Lower leg skin (tissue), 3 donors: ENCODE data around the gene GJD3.

Experiments
- POLR2A ChIP-seq, 2 donors: fragments of 450-650 bp; IDR thresholded peaks; one replicate each; pipeline ENCODE4 v1.6.1; 2016 to 2017; ENCODE audit warnings: antibody characterized with exemption in 2 of 2, mild to moderate bottlenecking in 1 of 2, moderate library complexity in 1 of 2
- TF ChIP-seq, protein P1 (sequence below), 3 donors: fragments of 450-650 bp; IDR thresholded peaks; one replicate each; pipeline ENCODE4 v1.5.1; 2016; ENCODE audit warnings: antibody characterized with exemption in 3 of 3, mild to moderate bottlenecking in 3 of 3, moderate library complexity in 2 of 3

DNA sequence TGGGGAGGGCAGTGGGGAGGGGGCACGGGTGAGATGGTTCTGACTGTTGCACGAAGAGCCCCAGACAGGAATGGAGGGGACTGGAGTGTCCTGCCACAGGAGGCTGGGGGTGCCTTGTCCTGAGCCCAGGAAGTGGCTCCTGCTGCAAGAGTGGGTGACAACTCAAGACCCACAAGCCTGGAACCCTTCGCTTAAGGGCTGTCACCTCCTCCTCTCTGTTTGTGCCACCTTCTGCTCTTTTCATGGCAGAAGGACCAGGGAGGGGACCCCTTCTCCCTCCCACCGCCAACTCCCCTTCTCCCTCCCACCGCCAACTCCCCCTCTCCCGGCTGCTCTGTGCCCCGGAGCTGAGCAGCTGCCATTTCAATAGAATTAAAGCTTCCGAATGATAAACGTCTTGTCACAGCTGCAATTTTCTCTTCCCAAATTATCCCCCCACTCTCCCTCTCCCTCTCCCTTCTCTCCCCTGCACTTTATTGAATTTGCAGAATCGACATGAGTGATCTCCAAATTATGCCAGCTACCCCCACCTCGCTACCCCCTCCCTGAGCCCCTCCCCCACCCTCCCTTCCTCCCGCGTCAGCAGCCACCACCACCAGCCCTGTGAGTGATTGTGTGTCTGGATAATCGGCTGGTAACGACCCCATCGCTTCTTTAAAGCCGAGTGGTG is 13.7 kb downstream of the GJD3 start:
- no peak for TF ChIP-seq POLR2A (IDR thresholded peaks at IDR 0.05)
- TF ChIP-seq, protein P1, sequence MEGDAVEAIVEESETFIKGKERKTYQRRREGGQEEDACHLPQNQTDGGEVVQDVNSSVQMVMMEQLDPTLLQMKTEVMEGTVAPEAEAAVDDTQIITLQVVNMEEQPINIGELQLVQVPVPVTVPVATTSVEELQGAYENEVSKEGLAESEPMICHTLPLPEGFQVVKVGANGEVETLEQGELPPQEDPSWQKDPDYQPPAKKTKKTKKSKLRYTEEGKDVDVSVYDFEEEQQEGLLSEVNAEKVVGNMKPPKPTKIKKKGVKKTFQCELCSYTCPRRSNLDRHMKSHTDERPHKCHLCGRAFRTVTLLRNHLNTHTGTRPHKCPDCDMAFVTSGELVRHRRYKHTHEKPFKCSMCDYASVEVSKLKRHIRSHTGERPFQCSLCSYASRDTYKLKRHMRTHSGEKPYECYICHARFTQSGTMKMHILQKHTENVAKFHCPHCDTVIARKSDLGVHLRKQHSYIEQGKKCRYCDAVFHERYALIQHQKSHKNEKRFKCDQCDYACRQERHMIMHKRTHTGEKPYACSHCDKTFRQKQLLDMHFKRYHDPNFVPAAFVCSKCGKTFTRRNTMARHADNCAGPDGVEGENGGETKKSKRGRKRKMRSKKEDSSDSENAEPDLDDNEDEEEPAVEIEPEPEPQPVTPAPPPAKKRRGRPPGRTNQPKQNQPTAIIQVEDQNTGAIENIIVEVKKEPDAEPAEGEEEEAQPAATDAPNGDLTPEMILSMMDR (IDR thresholded peaks at IDR 0.05): no peak
